Measurements from ENCODE around the gene MOK.
A peak's percentile ranks its signal among the peaks of the same experiment; 100 is the strongest.

The MOK gene

DNA sequence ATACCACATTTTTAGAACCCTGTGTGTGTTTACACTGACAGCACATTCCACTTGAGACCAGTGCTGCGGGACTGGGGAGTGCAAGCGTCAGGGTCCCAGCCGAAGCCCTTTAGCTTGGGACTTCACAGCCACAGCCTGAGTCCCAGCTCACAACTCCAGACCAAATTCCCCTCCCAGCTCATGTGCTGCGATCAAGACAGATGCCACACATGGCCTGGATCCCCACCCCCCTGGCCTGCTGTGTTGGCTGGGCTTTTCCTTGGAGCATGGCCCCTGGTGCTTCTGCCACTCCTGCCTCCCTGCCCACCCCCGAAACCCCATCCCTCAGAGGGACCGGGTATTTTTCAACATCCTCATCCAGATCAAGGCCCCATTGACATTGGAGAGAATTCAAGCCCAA lies 101.6 kb downstream of the MOK start:
- no peak for DNase-seq (ENCODE audit: low read depth)

DNA sequence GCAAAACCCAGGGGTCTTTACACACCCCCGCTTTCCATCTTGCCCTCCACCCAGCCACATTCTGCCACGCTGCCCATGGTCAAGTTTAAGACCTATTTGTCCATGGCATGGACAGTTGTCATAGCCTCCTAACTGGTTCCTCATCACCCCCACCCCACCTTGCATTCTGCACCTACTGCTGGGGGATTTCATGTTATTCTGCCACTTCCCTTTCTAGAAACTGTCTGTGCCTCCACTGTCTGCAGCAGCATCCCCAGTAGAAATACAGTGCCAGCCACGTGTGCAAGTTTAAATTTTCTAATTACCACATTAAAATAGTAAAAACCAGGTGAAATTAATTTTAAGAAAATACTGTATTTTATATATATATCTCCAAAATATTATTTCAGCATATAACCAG lies 102.0 kb downstream of the MOK start:
- DNase-seq (ENCODE audit: low read depth) = no peak

DNA sequence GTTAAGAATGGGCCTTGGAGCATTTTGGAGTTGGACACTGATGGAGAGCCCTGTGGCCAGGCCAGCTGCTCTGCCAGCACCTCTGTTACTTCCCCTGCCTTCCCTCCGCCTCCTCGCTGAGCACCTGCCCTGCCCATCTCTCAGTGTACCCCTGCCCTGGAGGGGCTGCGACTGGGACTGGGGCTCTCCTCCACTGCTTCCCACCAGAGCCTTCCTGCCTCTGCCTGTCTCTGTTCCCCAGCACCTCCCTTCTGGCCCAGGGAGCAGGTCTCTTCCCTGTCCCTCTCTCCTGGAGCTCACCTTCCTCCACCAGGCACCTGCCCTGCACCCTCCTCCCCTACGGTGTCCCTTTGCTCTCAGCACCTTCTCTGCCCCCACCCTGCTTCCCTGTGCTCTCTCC lies 103.2 kb downstream of the MOK start:
- DNase-seq (ENCODE audit: low read depth) = no peak

DNA sequence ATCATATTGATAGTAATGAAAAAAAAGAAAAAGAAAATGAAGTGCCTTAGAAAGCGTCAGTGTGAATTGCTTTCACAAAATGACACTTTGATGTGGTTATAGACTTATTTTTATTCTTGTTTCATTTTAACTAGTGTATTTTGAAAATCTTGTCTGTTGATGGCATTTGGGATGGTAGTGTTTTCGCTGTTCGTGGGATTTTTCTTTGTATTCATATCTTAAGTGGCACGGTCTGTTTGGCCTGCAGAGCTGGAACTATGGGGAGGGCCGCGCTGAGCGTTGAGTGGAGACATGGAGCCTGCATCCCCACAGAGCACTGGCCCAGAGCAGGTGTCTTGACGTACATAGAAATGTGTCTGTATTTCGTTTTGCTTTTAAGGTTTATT lies 103.6 kb downstream of the MOK start:
- no peak for DNase-seq (ENCODE audit: low read depth)

DNA sequence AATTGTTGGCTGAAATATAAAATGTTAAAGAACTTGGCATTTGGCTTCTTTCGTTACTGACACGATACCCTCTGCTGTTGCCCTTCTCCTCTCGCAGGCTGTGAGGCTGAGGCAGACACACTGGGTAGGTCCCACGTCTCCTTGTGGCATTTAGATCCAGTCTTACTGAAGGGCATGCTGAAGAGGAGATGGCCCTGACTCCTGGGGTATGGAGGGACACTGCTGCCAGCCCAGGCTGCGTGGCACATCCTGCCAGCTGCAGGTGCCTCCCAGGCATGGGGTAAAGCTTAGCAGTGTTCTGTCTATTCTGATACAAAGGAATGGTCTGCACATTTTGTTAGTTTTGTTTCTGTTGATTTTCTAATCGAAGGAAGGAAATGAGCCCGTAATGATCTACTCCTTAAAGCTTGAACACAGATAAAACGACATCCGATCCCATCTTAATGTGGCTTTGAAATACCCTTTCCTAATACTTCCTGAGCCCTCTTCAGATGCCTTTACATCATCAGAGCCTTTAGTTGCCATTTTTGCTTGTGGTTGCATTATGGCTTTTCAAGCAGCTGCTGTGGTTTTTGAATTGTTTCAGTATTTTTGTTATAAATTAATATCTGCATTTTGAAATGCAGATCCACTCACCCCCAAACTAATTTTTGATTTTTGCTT lies 104.1 kb downstream of the MOK start:
- DNase-seq (ENCODE audit: low read depth) = no peak

DNA sequence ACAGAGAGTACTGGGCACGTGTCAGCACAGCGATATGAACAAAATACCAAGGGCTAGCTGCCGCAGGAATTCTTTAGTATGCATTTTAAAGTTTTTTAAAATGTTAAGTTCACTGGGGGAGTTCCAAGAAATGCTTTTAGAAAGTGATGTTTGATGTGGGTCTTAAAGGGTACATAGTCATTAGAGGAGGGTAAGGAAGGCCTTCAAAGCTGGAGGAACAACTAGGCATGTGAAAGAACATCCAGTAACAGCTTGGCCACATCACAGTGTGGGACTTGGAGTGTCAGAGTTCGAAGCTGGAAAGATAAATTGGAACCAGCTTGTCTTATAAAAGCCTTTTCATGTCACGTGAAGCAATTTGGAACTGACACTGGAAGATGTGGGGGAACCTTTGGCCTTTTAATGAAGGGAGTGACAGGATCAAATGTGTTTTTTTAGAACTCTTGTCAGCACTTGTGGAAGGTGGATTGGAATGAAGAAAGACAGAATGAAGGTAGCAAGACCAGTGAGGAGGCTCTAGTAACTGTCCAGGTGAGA lies 107.6 kb downstream of the MOK start:
- no peak for DNase-seq (ENCODE audit: low read depth)

DNA sequence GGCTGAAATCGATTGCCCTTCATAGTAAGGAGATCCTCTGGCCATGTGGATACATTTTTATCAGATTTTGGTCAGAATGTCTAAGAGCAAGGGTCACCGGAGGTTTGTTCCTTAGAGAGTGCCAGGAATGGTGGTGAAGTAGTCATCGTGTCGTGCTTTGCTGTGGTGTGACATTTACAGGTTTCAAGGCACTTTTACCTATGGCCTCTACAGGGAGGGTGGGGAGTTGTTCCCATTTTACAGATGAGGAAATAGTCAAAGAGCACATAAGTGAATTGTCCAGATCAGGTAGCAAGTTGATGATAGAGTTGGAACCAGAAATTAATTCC lies 108.1 kb downstream of the MOK start:
- DNase-seq (ENCODE audit: low read depth) = no peak

DNA sequence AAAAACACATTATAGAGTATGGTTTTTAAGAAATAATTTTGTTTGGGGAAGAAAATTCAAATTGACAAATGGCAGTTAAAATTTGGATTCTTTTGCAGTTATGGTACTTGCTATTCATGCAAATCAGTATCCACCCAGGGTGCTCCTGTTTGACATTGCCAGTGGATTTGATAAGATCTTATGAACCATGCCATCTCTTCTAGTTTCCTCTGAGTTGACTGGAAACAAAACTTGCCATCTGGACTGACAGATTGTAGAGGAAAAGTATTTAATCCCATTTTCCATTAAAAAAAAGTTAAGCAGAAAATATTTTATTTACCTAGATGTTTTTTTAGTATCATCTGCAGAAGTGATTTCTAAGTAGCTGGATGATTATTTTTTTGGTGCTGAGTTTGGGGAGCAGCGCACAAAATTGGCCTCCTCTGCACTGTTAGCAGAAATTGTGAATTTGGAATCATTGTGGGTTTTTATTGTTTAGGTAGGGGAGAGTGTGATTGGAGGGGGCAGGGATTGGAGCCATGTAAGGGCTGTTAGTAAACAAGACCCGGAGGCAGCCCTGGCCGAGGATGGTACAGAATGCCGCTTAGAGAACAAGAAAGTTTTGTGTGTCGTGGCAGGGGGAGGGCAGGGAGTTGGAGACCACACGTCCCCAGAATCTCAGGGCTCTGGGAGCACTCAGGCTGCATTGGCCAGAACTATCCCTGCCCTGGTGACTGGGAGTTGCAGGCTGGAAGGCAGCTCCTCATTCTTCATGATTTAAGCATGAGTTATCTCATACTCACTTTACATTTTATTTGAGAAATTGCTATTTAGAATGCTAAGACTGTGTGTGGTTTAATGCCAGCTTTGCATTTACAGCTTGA lies 108.7 kb downstream of the MOK start:
- DNase-seq (ENCODE audit: low read depth) = no peak

DNA sequence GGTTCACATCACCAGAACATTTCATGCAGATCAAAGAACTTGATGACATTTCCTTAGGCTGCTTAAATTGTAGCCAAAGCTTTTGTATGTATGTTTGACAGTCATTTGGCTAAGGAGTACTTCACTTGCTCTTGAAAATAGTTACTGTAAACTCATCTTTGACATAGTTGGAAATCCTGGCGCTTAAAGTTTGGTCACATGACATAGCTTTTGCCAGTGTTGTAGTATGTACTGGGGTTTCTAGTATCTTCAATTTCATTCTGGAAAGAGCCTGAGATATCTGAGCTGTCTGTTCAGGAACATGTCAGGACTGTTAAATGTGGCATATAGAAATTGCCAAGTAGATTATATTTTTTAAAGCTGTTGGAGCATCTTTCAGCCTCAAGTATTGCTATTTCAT lies 109.5 kb downstream of the MOK start:
- DNase-seq (ENCODE audit: low read depth) = no peak

DNA sequence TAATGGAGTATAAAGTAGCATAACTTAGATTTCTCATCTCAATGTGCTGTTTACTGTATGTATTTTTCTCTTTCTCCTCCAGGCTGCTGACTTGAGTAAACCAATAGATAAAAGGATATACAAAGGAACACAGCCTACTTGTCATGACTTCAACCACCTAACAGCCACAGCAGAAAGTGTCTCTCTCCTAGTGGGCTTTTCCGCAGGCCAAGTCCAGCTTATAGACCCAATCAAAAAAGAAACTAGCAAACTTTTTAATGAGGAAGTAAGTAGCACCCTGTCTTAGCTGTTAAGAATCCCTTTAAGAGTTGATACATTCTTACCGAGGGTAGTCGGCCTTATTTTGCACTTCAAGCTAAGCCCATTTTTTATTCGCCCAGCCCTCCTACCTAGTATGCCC lies 110.1 kb downstream of the MOK start:
- no peak for DNase-seq (ENCODE audit: low read depth)

DNA sequence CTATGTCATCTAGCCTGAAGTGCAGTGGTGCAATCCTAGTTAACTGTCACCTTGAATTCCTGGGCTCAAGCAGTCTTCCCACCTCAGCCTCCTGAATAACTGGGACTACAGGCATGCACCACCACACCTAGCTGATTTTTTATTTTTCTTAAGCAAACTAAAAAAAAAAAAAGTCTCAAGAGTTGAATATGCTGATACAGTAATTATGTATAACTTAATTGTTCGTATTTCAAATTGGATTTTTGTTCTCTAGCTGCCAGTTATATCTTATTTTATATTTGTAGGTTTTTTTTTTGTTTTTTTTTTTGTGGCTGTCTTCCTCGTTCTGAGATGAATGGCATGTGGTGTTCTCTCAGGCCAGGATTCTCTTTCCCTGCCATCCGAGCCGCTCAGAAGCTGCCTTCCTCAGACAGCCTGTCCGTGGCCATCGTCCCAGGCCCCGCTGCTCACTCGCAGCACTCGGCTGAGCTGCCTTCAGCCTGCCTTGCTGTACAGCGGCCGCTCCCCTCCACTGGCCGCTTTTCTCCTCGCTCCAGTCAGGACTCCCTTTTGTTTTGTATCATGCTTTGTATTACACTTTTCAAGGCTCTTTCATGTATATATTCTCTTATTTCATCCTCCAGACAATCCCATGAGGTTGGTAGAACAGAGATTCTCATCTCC lies 112.0 kb downstream of the MOK start:
- DNase-seq (ENCODE audit: low read depth) = no peak

DNA sequence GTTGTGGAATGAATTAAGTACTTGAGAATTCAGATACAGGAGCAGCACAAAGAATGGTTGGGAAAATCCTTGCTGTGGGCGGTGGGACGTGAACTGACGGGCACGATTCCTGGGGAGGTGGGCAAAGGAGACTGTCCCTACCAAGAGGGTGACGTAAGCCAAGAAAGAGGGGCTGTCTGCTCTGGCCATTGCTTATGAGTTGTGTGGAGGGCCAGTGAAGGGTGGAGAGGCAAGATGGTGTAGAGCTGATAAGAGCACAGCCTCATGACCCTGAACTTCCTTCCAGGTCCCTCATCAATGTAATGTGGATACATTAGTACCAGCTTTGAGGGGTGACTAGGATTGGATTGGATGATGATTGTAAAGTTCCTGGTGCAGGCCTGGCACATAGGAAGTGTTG lies 115.1 kb downstream of the MOK start:
- no peak for DNase-seq (ENCODE audit: low read depth)

DNA sequence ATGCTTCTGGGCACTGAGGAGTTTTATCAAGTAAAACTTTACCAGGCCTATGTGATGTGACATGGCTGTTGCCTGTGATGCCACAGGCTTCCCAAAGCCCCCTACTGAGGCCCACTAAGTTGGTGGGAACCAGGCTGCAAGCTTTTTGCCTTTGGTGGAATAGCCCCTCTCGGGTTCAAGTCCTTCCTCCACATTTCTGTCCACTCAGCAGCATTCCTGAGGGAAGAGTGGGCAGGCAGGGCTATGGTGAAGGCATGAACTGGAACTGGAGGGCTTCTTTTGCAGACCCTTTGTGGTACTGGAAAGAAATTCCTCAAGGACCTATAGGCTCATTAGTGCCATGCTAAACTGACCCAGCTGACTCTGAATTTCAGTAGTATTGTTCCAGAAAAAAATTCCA lies 116.8 kb downstream of the MOK start:
- no peak for DNase-seq (ENCODE audit: low read depth)

DNA sequence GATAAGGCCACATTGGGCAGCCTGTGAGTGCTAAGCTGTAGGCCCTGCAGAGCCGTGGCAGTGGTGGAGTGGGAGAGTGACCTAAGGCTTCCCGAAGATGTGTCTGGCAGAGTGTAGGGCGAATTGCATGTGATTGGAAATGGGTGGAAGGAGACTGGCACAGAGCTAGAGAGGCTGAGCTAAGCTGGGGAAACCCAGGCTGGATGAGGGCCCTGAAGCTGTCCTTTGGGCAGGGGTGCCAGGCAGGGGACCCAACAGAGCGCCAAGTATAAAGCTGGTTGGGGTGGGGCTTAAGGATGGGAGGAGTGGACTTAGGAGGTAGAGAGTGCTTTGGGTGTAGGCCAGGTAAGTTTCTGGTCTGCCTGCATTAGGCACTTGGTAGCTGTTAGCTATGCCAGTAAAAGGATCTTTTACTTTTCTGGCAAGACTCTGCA lies 117.4 kb downstream of the MOK start:
- no peak for DNase-seq (ENCODE audit: low read depth)

DNA sequence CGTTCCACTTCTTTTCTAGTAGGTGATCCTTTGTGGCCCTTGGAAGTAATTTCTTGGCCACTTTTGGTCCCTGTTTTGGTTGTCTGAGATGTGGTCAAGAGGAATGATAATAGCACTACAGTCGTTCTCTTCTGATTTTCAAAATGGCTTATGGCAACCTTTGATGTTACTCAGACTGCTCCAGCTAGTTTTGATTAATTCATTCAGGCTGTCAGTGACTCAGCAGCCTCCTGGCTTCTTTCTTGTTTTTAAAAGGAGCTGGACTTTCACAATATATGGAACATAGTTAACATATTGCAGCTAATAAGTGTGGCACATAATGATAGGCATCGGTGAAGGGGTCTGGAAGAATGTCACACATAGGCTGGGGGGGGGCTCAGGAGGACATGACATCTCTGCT lies 117.9 kb downstream of the MOK start:
- DNase-seq (ENCODE audit: low read depth) = peak; percentile 80

DNA sequence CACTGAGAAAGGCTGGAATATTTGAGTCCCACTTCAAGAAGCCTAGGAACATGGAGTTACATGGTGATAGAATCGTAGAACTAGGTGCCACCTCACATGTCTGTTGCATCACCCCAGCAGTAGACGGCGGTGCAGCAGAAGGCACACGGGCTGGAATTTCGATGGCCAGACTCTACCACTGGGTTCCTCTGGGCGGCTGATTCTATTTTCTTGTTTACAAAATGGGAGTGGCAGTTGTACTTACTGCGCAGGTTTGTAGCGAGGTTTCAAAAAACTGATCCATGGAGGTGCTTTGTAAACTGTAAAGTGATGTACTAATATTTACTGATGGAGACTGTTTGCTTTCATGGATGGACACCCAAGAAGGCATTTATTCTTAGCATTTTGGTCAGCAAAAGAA lies 119.6 kb downstream of the MOK start:
- no peak for DNase-seq (ENCODE audit: low read depth)

DNA sequence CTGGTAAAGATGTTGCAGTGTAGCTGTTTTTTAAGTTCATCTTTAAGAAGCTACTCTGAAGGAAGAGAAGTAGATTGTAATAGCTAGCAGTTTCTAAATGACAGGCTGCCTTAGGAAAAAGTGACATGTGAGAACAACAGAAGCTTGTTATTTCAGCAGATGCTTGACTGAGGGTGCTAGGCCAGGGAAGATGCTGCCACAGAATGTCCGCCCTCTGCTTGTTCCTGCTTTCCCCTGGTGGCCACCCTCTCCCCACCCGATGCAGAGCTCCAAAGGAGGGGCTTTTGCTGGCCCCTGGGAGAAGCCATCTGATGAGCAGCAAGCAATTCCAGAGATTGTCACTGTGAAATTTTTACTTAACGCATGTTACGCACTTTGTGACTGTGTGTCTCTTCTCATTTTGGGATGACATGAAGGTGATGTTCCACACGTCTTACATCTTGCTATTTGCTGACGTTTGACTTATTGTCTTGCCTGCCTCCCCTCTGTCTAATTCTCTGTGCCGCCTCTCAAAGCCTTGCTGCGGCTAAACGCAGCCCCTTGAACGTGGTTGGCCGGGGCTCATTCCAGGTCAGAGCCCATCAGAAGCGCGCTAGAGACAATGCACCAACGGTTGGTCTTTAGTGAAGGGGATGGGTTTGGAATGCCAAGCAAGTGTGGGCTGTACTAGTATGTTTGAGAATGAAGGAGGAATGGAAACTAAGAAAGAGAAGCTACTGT lies 120.5 kb downstream of the MOK start:
- DNase-seq (ENCODE audit: low read depth) = no peak

DNA sequence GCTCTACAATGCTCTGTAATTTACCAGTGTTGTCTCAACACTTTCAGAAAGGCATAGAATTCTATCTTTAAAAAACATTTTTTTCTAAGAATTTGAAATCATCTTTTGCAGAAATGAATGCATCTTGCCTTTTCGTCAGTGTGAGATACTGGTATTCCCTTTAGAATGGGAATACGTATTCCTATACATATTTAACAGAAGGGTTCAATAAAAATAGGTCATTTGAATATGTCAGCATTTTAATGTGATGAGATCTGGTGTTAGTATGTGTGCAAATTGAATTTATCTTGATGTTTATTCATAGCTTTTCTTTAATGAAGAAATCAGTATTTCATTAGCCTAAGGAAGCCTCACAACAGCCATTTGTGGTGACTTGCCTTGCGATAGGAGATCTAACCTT lies 121.1 kb downstream of the MOK start:
- DNase-seq (ENCODE audit: low read depth) = no peak

DNA sequence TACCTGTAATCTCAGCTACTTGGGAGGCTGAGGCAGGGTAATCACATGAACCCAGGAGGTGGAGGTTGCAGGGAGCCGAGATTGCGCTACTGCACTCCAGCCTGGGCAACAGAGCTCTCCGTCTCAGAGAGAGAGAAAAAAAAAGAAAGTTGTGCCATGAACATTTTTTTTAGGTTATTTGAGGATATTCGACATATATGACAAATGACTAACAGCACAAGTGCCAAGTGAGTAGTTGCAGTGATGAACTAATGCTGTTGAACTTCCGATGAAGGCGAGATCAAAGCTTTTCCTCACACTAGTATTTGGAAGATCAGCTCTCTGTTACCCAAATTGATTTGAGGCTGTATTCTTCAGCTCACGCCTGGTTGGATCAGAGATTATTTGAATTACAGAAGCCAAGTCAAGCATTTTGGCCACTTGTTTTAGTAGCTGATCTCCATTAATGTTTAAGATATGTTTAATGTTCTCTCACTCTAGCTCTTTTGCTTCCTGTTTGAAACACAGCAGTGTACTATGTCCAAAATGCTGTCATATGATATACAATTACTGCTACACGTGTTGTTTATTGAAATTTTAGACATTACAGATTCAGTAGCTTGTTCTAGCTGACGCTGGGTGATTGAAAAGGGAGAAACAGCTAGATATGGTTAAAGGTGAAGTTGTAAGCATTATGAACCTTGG lies 121.9 kb downstream of the MOK start:
- peak; percentile 50 for DNase-seq (ENCODE audit: low read depth)

DNA sequence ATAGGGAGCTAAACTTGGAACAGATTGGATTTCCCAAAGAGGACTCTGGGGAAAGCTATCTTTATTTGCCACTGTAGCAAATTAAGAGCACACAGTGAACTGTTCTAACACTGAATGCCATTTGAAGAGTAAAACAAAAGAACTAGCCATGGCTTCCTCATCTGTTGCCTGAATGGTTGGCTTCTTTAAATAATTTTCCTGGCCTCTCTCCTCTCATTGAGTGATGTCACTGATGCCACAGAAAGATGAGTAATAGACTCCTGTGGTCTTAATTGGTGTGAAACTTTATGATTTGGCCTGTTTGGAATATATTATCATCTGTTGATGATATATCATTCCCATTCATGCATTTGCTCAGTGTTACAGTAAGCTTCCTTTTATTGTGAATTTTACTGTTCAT lies 122.8 kb downstream of the MOK start:
- peak; percentile 91 for DNase-seq (ENCODE audit: low read depth)

DNA sequence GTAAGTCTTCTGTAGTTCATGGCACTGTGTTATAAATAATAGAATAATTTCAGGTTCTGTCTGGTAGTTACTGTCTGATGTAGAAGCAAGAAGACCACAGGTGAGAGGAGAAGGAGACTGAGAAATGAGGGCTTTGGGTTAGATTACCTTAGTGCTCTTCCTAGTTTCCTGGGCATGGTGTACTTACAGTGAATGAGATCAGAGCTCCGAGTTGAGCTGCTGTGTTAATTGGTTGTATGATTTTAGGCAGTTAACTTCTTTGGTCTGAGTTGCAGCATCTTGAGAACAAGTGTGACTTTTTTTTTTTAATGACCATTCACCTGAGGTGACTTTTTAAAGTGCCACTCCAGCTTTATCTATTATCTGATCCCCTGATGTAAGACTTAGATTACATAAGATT lies 123.8 kb downstream of the MOK start:
- DNase-seq (ENCODE audit: low read depth) = no peak
